GM12874 (cell line): ENCODE measurements around the gene MYO9A.

Experiments used
- TF ChIP-seq, protein P1 (sequence below): IDR thresholded peaks from 2 replicates; pipeline ENCODE4 v1.5.1; 2011; ENCODE audit warnings: low read depth, mild to moderate bottlenecking, control low read depth, low read length, moderate library complexity; ENCODE audit not compliant: insufficient read depth

The MYO9A gene

GRCh38 chr15:71789616-71790015 lies 328.3 kb downstream of the MYO9A start:
- TF ChIP-seq, protein P1, sequence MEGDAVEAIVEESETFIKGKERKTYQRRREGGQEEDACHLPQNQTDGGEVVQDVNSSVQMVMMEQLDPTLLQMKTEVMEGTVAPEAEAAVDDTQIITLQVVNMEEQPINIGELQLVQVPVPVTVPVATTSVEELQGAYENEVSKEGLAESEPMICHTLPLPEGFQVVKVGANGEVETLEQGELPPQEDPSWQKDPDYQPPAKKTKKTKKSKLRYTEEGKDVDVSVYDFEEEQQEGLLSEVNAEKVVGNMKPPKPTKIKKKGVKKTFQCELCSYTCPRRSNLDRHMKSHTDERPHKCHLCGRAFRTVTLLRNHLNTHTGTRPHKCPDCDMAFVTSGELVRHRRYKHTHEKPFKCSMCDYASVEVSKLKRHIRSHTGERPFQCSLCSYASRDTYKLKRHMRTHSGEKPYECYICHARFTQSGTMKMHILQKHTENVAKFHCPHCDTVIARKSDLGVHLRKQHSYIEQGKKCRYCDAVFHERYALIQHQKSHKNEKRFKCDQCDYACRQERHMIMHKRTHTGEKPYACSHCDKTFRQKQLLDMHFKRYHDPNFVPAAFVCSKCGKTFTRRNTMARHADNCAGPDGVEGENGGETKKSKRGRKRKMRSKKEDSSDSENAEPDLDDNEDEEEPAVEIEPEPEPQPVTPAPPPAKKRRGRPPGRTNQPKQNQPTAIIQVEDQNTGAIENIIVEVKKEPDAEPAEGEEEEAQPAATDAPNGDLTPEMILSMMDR: no peak

DNA sequence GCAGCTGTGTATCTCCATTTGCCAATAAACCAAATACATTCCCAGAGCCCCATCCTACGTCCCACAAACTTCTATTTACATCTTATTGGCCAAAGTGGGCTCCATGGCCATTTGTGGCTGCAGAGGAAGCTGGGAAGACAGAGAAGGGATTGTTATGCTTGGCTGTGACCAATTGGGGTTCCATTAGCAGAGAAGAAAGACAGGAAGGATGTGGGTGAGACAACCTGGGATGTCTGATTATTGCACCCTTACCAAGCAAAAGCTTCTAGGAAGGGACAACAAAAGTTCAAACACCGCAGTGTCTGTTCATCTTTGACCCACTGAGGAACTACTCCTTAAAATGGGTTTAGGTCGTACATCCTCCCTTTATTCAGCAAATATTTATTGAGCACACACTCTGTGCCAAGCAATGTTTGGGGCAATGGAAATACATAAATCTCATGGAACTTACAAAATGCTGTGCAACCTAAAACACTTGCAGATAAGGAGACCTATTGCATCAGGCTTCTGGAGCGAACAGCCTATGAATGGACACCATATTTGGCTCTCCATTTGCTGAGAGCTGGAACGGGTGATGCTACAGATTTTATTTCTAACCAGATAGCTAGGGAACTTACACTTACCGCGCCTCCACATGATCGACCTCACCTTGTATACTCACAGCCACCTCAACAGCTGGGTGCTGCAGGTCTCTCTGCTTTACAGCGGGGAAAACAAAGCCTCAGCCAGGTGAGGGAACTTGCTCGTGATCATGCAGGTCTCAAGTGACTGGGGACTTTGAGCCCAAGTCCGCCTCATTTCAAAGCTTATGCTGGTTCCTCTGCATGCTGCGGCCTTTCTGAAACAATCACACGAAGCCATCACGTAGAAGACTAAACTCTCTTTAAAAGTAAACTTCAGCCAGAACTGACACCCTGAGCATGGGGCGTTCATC lies 329.0 kb downstream of the MYO9A start:
- TF ChIP-seq, protein P1: no peak

DNA sequence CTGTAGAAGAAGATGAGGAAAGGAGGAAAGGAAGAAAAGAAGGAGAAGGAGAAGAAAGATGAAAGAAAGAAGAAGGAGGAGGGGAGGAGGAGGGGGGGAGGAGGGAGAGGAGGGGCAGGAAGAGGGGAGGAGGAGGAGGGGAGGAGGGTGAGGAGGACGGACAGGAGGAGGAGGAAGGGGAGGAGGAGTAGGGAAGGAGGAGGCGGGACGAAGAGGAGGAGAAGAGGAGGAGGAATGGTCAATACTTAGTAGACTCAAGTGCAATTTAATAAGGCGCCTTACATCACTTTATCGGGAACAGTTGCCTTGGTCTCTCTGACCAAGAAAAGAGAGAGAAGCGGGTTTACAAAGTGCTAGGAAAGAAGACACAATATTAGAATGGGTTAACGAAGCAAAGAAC lies 331.3 kb downstream of the MYO9A start:
- TF ChIP-seq, protein P1: no peak

- TF ChIP-seq, protein P1: no peak
These were observed 332.0 kb downstream of the MYO9A start for GRCh38 chr15:71785996-71786395.

DNA sequence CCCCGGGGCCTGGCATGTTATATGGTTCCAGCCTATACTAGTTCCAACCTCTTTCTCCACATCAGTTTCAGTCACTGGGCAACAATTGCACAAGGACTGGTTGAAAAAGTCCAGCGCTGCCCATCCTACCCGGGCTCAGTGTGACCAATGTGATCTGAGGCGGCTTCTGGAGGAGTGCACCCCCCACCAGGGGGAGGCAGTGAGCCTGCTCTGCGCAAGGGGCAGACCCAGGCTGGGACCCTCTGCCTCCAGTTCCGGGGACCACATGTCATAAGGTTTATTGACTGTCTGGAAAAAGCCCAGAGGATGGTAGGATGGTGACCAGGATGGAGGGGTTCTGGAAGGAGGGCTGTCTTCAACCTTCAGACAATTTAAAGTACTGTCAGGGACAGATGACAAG lies 333.2 kb downstream of the MYO9A start:
- TF ChIP-seq, protein P1: peak; percentile 58

- TF ChIP-seq, protein P1: no peak
These were observed 335.4 kb downstream of the MYO9A start for GRCh38 chr15:71782422-71783165.

GRCh38 chr15:71781965-71782265 lies 336.0 kb downstream of the MYO9A start:
- TF ChIP-seq, protein P1: no peak
